ENCODE measurements around the gene MNX1.

The MNX1 gene

DNA sequence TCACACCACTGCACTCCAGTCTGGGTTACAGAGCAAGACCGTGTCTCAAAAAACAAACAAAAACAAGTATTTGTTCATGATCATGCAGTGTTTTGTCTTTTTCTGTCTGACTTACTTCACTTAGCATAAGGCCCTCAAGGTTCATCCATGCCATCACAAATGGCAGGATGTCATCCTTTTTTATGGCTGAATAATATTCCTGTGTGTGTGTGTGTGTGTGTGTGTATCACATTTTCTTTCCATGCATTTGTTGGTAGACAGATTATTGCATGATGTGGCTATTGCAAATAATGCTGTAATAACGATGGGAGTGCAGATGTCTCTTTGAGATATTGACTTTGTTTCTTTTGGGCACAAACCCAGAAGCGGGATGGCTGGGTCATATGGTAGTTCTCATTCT is 14.3 kb upstream of the MNX1 start:
- no peak overlapping the region for H3K4me3 ChIP-seq (ENCODE audit: low read depth, low read length)
- TF ChIP-seq, protein P1, sequence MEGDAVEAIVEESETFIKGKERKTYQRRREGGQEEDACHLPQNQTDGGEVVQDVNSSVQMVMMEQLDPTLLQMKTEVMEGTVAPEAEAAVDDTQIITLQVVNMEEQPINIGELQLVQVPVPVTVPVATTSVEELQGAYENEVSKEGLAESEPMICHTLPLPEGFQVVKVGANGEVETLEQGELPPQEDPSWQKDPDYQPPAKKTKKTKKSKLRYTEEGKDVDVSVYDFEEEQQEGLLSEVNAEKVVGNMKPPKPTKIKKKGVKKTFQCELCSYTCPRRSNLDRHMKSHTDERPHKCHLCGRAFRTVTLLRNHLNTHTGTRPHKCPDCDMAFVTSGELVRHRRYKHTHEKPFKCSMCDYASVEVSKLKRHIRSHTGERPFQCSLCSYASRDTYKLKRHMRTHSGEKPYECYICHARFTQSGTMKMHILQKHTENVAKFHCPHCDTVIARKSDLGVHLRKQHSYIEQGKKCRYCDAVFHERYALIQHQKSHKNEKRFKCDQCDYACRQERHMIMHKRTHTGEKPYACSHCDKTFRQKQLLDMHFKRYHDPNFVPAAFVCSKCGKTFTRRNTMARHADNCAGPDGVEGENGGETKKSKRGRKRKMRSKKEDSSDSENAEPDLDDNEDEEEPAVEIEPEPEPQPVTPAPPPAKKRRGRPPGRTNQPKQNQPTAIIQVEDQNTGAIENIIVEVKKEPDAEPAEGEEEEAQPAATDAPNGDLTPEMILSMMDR (IDR thresholded peaks at IDR 0.05; ENCODE audit: low read depth, low read length): no peak
- in situ Hi-C loops (cut with HindIII; ENCODE audit: low sequenced_read_pairs): no loop called here

DNA sequence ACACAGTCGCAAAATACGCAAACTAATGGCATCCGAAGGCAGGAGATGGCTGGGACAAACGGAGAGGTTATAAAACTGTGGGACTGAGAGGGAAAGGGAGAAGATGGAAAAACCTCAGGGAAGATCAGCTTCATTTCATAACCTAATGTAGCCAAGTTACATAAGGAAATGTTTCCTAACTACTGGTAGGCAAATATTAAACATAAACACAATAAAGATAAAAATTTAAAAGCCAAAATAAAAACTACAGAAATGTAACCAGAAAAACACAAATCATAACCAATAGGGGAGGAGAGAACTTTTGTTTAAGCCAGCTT is 13.1 kb upstream of the MNX1 start:
- H3K4me3 ChIP-seq (ENCODE audit: low read depth, low read length): no peak overlapping the region
- TF ChIP-seq, protein P1 (IDR thresholded peaks at IDR 0.05; ENCODE audit: low read depth, low read length): no peak
- in situ Hi-C loops (cut with HindIII; ENCODE audit: low sequenced_read_pairs): no loop called here
- no peak for DNase-seq (ENCODE audit: low read depth, low spot score)

More for the DNA sequence above, 14.3 kb upstream of the MNX1 start:
- no peak for DNase-seq (ENCODE audit: low read depth, low spot score)

DNA sequence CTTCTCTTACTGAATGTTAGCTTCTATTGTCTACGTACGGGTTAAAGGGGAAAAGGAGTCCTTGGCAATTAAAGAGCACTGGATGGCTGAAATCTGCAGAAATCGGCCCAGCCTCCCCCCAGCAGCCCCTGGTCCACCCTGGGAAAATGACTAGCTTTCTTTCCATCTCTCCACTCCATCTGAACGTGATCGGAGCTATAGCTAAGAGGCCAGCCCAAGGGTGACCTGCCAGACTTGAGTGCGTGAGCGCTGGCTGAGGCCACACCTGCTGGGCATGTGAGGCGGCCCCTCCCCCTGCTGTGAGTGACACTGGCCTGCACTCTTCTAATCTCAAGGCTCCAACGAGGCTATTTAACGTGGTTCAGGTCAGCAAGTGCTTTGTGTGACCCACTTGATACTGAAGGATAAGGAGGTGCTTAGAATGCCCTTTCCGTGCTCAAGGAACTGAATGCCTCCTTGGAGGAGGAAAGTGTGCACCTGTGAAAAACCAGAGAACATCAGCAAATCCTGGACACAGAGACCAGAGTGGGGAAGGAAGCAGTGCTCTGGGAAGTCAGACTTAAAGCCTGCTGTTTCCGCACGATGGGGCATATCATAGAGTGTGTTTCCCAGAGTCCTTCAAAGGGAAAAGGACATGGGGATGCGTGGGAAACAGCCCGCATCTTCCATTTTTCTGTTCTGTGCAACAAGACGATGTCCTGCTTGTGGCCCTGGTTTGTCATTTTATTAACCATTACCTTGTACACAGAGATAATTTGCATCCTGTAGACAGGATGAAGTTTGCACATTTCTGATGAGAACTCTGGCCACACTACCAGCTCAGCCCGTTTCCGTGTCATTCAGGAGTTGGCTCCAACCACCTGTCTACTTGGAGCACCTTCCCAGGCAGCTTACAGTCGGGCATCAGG is 12.5 kb upstream of the MNX1 start:
- in situ Hi-C loops (cut with HindIII; ENCODE audit: low sequenced_read_pairs): no loop called here
- DNase-seq (ENCODE audit: low read depth, low spot score): no peak
- TF ChIP-seq, protein P1 (IDR thresholded peaks at IDR 0.05; ENCODE audit: low read depth, low read length): no peak

DNA sequence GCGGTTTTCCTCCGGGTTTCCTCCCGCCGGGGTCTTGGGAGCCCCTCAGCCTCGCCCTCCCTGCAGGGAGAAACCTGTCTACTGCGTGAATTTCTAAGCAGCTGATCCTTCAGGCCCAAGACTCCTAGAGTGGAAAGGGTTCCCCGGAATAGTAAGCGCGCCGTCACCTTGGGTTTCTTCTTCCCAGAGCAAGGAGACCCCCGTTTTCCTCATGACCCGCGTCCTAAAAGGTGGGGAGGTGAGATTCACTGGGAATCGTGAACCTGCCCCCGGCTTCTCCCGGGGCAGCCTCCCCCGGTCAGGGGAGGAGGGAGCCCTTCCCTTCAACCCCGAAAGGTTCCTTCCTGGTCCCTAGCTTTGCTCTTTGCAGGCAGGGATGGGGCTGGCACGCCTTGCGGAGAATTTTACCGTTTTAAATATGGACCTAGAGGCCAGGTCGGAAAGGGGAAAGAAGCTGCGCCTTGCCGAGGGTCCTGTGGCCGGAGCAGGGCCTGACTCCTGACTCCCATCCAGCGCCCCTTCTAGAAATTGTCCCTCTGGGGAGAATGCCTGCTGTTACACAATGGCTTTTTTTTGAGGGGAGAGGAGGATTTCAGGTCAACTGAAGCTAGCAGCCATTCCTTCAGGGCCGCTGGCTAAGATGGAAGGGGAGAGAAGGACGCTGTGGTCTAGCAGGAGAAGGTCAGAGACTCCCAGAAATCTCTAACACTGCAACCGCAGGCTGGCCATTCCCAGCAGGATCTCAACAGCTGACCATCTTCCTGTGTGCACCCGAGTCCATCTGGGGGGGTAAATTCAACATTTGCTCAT is 11.6 kb upstream of the MNX1 start:
- in situ Hi-C loops (cut with HindIII; ENCODE audit: low sequenced_read_pairs): no loop called here
- DNase-seq (ENCODE audit: low read depth, low spot score): no peak
- H3K4me3 ChIP-seq (ENCODE audit: low read depth, low read length): no peak overlapping the region
- TF ChIP-seq, protein P1 (IDR thresholded peaks at IDR 0.05; ENCODE audit: low read depth, low read length): no peak

More for the DNA sequence above, 12.5 kb upstream of the MNX1 start:
- H3K4me3 ChIP-seq (ENCODE audit: low read depth, low read length): no peak overlapping the region

DNA sequence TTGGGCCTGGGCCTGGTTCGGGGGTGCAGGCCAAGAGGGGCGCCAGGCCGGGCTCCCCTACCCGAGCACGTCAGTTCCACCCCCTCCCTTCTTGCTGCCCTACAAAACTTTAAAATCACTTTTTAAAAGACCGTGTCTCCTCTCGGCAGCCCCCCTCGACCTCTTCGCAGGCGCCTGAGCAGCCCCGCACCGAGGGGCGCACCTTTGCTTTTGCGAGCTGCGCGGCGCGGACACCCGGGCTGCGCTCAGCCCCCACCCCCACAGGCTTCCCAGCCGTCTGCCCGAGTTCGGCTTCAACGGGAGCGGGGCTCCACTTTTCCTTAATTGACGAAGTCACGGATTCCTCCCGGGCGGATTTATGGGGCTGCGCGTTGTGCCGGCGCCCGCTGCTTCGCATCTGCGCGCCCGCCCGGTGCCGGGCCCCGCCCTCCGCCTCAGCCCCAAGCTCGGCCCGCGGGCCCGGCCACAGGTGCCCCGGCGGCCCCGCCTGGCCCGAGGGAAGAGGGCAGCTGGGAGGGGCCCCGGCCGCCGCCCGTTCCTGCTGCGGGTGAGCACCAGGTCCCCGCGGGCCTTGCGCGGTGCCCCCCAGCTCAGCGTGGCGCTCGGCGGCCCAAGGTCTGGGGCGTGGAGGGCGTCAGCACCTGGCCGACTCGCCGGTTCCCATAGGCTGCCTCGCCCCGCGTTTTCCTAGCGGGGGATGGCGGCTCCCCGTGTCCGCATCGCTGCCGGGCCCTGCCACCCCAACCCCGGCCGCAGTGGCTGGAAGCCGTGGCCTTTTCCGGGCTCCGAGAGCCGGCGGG is 10.8 kb upstream of the MNX1 start:
- H3K4me3 ChIP-seq (ENCODE audit: low read depth, low read length): no peak overlapping the region
- no peak for DNase-seq (ENCODE audit: low read depth, low spot score)
- TF ChIP-seq, protein P1 (IDR thresholded peaks at IDR 0.05; ENCODE audit: low read depth, low read length): no peak
- in situ Hi-C loops (cut with HindIII; ENCODE audit: low sequenced_read_pairs): no loop called here

DNA sequence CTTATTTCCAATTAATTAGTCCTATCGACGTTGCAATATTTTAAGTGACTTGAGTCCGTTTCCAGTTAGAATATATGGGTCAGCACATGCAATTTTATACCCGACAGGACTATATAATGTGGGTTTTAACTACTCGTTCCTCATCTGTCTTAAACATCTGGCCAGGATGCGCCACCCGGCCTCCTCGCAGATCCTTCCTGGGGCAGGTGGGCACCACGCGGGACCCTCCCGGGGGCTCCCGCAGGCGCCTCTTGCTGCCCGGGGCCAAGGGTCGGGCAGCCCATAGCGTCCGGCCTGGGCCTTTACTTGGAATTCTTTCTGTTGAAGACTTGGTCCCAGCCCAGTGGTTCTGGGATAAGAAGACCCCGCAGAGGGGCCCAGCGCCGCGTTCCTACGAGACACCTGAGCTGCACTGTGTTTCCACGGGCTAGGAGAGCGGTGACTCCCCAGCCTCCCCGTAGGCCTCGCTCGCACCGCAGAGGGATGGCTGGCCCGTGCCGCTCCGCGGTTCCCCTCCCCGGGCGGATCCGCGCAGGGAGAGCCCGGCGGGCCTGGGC is 10.1 kb upstream of the MNX1 start:
- in situ Hi-C loops (cut with HindIII; ENCODE audit: low sequenced_read_pairs): no loop called here
- TF ChIP-seq, protein P1 (IDR thresholded peaks at IDR 0.05; ENCODE audit: low read depth, low read length): no peak
- DNase-seq (ENCODE audit: low read depth, low spot score): no peak
- no peak overlapping the region for H3K4me3 ChIP-seq (ENCODE audit: low read depth, low read length)

Data from astrocyte of the spinal cord (primary cell).